GM21825 (cell line): ENCODE results near the gene ZGPAT.
"Not testable (repeated sequence)": the region's sequence is repeated elsewhere in the genome, so short reads cannot be mapped to it uniquely, and the experiment has no call there.

Experiments used
- ATAC-seq: cut with Tn5 transposase; IDR thresholded peaks from one replicate; pipeline ENCODE4 v1.9.1; 2021; ENCODE audit warnings: mild to moderate bottlenecking, moderate library complexity; ENCODE audit not compliant: unreplicated experiment

The ZGPAT gene

DNA sequence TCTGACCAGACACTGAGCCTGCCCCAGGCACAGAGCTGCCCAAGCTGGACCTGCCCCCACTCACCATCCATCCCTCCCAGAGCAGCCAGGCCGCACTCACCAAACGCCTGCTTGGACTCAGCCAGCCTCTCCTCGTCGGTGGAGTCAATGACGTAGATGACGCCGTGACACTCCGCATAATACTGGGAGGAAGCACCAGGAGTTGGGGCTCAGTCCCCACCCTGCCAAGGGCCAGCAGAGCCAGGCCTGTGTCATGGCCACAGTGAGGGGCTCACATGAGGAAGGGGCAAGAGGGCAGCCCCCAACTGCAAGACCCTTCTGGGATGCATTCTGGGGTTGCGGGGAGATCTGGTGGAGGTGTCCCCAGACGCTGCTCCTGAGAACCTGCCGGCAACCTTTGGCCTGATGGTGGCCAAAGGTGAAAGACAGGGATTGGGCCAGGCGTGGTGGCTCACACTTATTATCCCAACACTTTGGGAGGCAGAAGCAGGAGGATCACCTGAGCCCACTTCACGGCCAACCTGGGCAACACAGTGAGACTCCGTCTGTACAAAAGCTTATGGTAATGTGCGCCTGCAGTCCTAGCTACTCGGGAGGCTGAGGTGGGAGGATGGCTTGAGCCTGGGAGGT lies 5.7 kb upstream of the ZGPAT start:
- ATAC-seq, result no peak

DNA sequence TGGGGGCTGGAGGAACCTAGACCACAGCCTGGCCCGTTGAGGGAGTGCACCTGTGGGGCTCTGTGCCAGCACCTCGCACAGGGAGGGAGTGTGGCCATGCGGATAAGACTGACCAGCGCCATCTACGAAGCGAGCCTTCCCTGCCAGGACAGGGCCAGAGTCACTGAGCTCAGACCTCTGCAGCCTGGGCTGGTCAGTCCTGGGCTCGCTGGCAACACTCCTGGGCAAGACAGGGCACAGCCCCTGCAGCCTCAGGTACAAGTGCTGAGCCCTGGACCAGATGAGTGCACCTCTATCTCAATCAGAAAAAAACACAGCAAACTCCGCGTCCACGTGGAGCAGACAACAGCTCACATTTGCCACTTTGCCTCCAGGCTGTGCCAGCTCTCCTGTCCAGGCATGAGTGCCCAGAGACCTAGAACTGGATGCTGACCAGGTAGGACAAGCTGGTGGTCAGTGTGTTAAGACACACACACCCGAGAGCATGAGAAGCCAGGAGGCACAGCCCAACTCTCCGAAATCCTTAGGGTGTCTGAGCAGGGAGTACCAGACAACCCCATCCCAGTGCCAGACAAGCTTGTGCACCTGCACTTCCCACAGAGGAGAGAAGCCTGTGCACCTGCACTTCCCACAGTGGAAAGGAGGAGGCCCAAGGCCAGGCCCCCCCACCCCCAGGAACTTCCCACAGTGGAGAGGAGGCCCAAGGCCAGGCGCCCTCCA lies 4.9 kb upstream of the ZGPAT start:
- no peak for ATAC-seq

DNA sequence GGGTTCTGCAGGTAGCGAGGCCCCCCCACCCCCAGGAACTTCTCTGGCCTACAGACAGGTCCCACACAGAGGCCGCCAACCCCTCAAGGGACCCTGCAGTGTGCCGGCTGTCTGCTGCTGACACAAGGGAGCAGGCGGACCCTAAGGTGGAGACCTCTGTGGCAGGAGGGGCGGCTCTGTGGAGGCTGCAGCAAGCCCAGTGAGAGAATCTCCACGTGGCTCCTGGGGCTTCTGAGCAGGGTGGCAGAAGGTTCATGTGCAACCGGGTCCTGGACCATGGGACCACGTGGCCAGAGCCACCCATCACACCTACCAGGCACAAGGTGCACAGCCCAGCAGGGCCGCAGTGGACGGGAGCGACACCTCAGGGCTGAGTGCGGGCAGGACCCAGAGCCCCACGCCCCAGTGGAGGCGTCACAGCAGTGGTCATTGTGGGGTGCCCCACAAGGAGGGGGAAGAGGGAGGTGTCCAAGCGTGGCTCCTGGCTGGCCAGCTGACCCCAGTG lies 4.3 kb upstream of the ZGPAT start:
- no peak for ATAC-seq

DNA sequence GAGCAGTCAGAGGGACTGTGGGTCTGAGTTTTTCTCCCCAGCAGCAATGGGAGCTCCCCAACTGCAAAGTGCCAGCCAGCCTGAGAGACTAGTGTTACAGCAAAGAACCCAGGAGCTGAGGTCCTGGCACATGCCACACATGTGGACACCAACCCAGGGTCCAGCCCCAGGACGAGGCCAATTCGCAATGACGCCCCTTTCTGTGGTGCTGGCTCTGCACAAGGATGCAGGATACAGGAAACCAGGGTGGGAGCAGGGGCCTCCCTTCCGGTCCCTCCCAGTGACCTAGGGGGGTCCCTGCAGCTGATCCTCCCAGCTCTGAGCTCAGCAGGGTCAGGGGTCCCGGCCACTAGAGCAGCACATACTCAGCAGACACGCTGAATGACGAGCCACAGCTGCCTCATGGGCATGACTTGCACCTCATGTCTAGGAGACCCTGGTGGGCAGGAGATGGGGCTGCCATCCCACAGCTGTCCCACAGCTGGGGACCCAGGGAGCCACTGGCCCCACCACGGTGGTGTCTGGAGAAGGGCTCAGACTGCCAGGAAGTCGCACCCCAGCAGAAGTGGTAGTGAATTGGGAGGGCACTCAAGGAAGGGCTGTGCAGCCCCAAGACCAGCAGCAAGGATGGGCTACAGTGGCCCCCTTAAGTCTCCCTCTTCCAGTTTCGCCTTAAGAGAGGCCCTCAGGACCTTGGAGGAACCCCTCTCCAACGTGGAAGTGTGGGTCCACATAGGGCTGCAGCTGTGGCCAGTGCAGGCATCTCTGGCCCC lies 3.7 kb upstream of the ZGPAT start:
- ATAC-seq, result no peak

DNA sequence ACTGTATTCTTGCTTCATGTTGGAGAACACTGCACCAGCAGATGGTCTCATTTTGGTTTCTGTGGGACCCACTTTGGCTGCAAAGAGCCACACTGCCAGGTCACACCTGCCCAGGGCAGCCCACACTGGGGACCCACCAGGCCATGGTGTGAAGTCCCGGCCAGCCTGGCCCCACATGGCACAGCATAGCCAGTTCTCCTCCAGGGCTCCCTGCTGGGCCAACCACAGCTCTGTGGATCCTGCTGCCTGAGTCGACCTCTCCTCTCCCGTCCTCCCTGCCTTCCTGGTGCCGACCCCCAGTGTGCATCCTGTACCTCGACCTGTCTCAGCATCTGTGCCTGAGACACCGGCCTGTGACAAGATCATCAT lies 3.1 kb upstream of the ZGPAT start:
- no peak for ATAC-seq

DNA sequence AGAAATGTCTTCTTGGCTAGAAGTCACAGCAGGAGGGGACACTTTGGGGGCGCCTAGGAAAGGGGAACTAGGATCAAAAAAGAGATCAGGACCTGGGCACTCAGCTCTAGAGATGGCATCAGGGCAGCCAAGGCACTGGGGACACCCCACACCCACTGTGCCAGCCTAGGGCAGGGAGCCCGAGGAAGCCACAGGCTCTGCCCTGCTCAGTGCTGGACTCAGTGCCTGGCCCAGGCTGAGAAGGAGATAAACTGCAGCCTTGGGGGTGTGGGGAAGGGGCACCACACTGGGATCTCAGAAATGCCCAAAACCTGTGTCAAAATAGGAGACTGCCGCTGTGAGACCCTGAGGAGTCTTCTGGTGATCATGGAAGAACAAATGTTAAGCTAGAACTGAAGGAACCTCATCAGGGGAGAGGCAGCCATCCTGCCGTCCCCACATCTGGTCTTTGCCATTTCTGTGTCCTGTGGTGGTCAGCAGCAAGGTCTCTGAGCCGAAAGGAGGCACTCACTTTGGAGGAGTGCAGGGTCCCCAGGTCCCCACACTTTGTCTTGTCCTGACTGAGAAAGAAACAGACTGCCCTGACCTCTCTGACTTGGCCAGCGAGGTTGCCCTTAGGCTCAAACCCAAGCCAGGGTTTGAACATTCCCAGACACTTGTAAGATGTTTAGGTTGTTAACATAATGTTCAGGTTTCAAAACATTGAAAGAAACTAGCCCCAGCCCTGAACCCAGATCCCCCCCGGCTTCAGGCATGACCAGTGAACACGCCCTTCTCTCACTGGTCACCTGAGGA lies 2.4 kb upstream of the ZGPAT start:
- ATAC-seq, result no peak

DNA sequence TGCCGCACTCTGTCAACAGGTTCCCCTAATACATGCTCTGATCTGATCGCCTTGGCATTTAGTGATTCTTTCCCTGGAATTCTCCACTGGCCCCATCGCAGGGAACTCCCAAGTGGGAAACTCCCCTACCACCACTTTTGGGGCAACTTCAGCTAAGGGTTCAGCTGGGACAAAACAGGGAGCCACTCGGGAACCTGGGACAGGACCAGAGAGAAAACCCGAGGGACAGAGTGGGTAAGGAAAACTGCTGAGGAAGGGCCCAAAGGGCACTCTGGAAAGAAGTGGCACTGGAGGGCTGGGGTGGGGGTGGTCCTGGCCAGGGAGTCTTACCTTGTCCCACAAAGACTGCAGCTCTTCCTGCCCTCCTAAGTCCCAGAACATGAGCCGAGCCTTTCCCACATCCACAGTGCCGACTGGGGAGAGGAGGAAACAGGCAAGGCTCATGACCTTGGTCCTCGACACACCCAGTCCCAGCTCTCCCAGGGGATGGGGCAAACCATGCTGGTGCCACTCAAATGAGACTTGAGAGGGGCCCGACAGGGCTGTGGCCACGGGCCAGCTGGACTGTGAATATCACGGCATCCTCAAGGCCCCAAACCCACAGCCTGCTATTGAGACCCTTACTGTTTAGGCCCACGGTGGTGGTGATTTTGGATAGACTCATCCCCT lies 1.7 kb upstream of the ZGPAT start:
- ATAC-seq, result no peak

DNA sequence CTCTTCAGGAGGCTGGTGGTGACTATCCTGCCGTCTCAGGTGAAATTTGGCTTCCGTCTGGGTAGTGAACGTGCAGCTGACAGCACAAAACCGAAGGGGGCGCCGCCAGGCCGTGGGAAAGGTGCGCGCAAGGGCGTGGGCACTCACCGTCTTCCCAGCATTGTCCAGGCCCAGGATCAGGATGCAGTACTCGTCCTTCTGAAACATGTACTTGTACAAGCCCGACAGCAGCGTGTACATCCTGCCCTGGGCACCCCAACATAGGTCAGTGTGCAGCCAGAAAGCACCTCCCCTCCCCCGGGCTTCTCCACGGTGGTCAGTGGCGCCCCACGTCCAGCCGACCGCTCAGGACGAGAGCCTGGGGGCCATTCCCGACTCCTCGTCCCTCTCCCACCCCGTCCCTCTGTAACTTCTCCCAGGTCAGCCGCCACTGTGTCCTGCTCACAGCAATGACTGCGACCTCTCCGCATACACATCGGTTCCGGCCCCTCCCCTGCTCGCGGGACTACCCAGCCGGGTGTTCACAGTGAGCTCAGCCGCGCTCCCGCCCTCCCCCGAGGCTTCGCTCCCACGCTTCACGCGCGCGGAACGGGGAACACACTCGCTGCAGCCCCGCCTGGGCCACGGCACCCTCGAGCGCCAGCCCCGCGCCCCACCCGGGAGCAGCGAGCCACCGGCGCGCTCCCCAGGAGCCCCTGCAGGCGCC lies 834 bp upstream of the ZGPAT start:
- ATAC-seq, result peak; percentile 28

DNA sequence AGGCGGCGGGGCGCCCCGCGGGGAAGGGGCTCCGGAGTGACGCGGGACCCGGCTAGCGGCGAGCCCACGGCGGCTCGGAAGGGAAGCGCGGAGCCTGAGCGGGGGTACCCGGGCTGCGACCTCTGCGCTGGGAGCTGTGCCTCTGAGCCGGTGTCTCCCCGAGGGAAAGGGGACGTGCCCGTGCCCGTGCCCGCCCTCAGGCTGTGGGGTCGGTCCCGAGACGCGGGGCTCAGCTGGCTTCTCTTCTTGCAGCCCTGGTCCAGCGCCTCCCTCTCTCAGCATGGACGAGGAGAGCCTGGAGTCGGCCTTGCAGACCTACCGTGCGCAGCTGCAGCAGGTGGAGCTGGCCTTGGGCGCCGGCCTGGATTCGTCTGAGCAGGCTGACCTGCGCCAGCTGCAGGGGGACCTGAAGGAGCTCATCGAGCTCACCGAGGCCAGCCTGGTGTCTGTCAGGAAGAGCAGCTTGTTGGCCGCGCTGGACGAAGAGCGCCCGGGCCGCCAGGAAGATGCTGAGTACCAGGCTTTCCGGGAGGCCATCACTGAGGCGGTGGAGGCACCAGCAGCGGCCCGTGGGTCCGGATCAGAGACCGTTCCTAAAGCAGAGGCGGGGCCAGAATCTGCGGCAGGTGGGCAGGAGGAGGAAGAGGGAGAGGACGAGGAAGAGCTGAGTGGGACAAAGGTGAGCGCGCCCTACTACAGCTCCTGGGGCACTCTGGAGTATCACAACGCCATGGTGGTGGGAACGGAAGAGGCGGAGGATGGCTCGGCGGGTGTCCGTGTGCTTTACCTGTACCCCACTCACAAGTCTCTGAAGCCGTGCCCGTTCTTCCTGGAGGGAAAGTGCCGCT lies 686 bp downstream of the ZGPAT start:
- peak; percentile 18 for ATAC-seq

DNA sequence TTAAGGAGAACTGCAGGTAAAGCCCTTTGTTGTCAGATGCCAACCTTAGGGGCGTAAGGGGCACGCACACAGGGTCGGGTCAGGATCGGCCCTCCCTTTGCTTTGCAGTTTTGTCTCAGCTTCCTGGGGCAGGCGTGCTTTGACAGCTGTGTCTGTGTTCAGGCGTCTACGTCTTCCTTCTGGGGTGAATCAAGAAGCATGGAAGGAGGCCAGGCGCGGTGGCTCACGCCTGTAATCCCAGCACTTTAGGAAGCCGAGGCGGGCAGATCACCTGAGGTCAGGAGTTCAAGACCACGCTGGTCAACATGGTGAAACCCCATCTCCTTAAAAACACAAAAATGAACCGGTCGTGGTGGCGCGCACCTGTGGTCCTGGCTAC lies 1.3 kb downstream of the ZGPAT start:
- no peak for ATAC-seq

DNA sequence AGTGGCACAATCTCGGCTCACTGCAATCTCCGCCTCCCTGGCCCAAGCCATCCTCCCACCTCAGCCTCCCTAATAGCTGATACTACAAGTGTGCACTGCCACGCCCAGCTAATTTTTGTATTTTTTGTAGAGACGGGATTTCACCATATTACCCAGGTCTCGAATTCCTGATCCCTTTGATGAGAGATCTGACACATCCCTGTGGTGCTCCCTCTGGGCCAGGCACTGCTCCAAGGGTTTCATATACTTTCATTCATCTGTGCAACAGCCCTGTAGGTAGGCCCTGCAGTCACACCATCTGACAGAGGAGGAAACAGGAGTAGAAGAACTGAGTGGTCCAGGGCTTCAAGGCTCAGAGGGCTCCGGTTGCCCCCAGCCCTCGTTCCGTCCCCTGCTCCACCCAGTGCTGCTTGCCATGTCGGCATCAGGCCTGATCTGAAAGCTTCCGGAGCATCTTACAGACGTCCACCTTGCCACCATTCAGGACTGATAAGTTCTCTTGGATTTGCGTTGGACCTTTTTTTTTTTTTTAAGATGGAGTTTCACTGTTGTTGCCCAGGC lies 3.3 kb downstream of the ZGPAT start:
- no peak for ATAC-seq

DNA sequence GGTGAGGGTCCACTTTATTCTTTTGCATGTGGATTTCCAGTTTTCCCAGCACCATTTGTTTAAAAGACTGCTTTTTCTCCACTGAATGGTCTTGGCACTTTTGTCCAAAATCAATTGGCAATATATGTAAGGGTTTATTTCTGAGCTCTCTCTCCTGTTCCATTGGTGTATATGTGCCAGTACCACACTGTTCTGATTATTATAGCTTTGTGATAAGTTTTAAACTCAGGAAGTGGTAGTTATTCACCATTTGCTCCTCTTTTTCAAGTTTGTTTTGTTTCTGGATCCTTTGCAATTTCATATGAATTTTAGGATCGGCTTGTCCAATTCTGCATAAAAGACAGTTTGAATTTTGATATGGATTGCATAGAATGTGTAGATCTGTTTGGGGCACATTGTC lies 4.4 kb downstream of the ZGPAT start:
- no peak for ATAC-seq

DNA sequence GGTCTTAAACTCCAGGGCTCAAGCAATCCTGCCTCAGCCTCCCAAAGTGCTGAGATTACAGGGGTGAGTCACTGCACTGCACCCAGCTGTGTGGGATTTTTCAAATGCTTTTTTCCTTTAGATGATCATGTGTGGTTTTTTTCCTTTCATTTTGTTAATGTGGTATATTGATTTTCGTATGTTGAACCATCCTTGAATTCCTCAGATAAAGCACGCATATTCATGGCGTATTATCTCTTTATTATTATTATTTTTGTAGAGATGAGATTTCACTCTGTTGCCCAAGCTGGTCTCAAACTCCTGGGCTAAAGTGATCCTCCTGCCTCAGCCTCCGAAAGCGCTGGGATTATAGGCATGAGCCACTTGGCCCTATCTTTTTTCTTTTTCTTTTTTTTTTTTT lies 7.0 kb downstream of the ZGPAT start:
- ATAC-seq, result no peak

DNA sequence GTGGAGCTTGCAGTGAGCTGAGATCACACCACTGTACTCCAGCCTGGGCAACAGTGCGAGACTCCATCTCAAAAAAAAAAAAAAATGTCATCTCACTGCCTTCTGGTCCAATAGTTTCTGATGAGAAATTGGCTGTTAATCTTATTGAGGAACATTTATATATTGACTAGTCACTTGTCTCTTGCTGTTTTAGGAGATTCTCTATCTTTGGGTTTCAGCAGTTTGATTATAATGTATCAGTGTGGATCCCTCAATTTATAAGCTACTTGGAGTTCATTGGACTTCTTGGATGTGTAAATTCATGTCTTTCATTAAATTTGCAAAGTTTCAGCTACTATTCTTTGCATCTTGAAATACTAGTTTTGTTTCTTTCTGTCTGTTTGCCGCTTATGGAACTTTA lies 11.2 kb downstream of the ZGPAT start:
- no peak for ATAC-seq

DNA sequence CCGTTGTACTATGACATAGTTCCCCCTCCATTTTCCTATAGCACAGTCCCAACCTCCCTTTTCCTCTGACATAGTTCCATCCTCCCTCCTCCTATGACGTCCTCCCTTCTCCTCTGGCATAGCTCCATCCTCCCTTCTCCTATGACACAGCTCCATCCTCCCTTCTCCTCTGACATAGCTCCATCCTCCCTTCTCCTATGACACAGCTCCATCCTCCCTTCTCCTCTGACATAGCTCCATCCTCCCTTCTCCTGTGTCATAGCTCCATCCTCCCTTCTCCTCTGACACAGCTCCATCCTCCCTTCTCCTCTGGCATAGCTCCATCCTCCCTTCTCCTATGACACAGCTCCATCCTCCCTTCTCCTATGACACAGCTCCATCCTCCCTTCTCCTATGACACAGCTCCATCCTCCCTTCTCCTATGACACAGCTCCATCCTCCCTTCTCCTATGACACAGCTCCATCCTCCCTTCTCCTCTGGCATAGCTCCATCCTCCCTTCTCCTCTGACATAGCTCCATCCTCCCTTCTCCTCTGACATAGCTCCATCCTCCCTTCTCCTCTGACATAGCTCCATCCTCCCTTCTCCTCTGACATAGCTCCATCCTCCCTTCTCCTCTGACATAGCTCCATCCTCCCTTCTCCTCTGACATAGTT lies 15.3 kb downstream of the ZGPAT start:
- not testable (repeated sequence) for ATAC-seq

DNA sequence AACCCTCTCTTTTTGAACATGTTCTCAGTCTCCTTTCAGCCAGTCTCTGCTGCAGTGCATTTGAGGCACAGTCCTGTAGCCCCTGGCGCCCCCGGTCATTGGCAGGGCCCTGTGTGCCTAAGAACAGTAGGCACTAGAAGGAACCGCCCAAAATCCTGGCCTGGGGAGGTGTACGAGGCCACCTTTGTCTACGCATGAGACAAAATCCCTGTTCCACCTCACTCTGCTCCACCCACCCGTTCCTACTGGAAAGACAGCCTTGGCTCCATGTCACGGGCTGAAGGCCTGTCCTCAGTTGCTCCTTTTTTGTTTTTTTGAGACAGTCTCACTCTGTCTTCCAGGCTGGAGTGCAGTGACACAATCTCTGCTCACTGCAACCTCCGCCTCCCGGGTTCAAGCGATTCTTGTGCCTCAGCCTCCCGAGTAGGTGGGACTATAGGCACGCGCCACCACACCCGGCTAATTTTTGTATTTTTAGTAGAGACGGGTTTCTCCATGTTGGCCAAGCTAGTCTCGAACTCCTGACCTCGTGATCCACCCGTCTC lies 22.4 kb downstream of the ZGPAT start:
- ATAC-seq, result not testable (repeated sequence)

DNA sequence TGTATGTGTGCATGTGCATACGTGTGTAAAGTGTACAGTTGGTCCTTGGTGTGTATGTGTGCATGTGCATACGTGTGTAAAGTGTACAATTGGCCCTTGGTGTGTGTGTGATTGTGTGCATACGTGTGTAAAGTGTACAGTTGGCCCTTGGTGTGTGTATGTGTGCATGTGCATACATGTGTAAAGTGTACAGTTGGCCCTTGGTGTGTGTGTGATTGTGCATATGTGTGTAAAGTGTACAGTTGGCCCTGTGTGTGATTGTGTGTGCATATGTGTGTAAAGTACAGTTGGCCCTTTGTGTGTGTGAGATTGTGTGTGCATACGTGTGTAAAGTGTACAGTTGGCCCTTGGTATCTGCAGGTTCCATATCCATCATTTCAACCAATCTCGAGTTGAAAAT lies 23.6 kb downstream of the ZGPAT start:
- ATAC-seq, result no peak
